ENCODE data around the gene SRPK2.
A peak's percentile ranks its signal among the peaks of the same experiment; 100 is the strongest.
"Not testable (repeated sequence)": the region's sequence is repeated elsewhere in the genome, so short reads cannot be mapped to it uniquely, and the experiment has no call there.

Gene SRPK2

GRCh38 chr7:105339404-105340323 lies 49.1 kb downstream of the SRPK2 start:
- no peak for DNase-seq

- DNase-seq, result no peak
Observed at GRCh38 chr7:105337529-105337928, 51.2 kb downstream of the SRPK2 start.

GRCh38 chr7:105336009-105336408 lies 52.7 kb downstream of the SRPK2 start:
- DNase-seq, result no peak

- not testable (repeated sequence) for DNase-seq
Observed at GRCh38 chr7:105332661-105333060, 56.1 kb downstream of the SRPK2 start.

GRCh38 chr7:105330526-105330925 lies 58.2 kb downstream of the SRPK2 start:
- DNase-seq, result no peak

- DNase-seq, result no peak
Observed at GRCh38 chr7:105327201-105327600, 61.5 kb downstream of the SRPK2 start.

GRCh38 chr7:105325216-105325904 lies 63.4 kb downstream of the SRPK2 start:
- no peak for DNase-seq

- not testable (repeated sequence) for DNase-seq
Observed at GRCh38 chr7:105324606-105325005, 64.1 kb downstream of the SRPK2 start.

GRCh38 chr7:105323366-105323765 lies 65.4 kb downstream of the SRPK2 start:
- DNase-seq, result no peak

- DNase-seq, result peak; percentile 50
Observed at GRCh38 chr7:105322655-105323277, 66.0 kb downstream of the SRPK2 start.

GRCh38 chr7:105321754-105322455 lies 66.8 kb downstream of the SRPK2 start:
- DNase-seq, result no peak

GRCh38 chr7:105320896-105321295 lies 67.8 kb downstream of the SRPK2 start:
- no peak for DNase-seq

GRCh38 chr7:105319578-105319977 lies 69.1 kb downstream of the SRPK2 start:
- no peak for DNase-seq

GRCh38 chr7:105316578-105317344 lies 72.0 kb downstream of the SRPK2 start:
- no peak for DNase-seq

GRCh38 chr7:105315357-105315756 lies 73.4 kb downstream of the SRPK2 start:
- no peak for DNase-seq

GRCh38 chr7:105309235-105310169 lies 79.2 kb downstream of the SRPK2 start:
- DNase-seq, result no peak

GRCh38 chr7:105307163-105307672 lies 81.5 kb downstream of the SRPK2 start:
- DNase-seq, result no peak

GRCh38 chr7:105306298-105306748 lies 82.4 kb downstream of the SRPK2 start:
- no peak for DNase-seq

- DNase-seq, result no peak
Observed at GRCh38 chr7:105305633-105306032, 83.1 kb downstream of the SRPK2 start.

- no peak for DNase-seq
Observed at GRCh38 chr7:105304040-105304895, 84.5 kb downstream of the SRPK2 start.
